ENCODE data around the gene DDX59.
"Not testable (repeated sequence)": the region's sequence is repeated elsewhere in the genome, so short reads cannot be mapped to it uniquely, and the experiment has no call there.

DDX59 gene

DNA sequence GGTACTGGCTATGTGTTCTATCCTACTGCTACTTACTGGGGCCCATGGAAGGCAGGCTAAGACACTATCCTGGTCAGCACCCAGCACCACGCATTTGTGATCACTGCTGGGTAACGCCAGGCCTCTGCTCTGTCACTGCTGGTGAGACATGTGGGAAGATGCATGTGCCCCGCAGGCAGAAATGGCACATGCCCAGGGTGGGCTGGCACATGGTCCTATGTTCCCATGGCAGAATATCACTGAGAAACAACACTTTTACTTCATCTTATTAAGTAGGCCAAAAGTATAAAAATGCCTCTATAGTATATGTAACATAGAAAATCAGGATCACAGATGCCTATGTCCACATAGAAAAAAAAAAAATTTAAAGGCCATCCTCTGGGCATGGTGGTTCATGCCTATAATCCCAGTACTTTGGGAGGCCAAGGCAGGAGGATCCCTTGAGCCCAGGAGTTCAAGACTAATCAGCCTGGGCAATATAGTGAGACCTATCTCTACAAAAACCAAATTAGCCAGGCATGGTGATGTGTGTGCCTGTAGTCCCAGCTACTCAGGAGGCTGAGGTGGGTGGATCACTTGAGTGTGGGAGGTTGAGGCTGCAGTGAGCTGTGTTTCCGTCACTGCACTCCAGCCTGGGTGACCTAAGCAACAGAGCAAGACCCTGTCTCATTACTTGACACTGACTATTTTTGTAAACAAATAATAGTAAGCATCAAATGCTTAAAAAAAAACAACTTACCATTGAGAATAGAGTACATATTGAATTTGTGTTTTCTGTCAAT, 11.5 kb downstream of the DDX59 start:
- H3K4me3 Mint-ChIP-seq: no peak overlapping the region
- H3K4me1 Mint-ChIP-seq (ENCODE audit: low read depth): peaks cover 32% of the 10 kb centered on the region
- no peak for DNase-seq
- no peaks in the 10 kb centered on the region for H3K9me3 Mint-ChIP-seq
- H3K27me3 Mint-ChIP-seq: no peaks in the 10 kb centered on the region
- peaks cover 89% of the 10 kb centered on the region for H3K36me3 Mint-ChIP-seq (ENCODE audit: low read depth)
- H3K27ac Mint-ChIP-seq: peak overlapping the region; percentile 4

DNA sequence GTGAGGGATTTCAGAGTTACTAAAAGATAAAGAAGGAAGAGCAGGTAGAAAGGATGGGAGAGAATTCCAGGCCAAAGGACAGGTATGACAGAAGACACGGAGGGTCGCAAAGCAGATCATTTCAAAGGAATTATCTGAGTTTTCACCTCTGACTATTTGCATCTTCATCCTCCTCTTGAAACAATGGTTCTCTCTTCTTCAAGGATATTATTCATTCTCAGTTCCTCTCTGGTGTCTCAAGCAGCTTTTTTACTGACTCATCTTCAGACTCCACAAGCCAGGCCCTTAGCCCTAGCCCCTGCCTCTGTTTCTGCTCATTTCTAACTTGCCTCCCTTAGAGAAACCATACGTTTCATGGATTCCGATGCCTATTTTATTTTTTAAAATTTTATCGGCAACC, 15.0 kb downstream of the DDX59 start:
- H3K27me3 Mint-ChIP-seq: no peaks in the 10 kb centered on the region
- DNase-seq: no peak
- peaks cover 27% of the 10 kb centered on the region for H3K4me1 Mint-ChIP-seq (ENCODE audit: low read depth)
- H3K27ac Mint-ChIP-seq: peak overlapping the region; percentile 6
- H3K36me3 Mint-ChIP-seq (ENCODE audit: low read depth): peaks cover 71% of the 10 kb centered on the region
- H3K9me3 Mint-ChIP-seq: no peaks in the 10 kb centered on the region
- H3K4me3 Mint-ChIP-seq: no peak overlapping the region

DNA sequence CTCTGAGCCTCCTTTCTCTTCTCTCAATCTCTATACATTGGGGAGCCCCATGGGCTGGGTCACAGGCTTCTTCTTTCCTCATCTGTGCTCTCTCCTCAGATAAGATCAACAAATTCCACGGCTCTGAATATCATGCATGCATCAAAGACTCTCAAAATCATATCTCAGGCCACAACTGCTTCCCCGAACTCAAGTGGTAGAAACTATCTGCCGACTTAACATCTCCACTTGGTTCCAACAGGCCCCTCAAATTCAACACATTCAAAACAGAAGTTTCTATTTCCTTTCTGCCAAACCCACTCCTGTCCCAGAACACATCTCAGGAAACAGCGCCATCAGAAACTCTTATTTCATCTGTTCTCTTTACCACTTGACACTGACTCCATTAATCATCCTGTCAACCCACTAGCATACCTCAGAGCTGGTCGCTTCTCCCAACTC, 16.7 kb downstream of the DDX59 start:
- H3K4me1 Mint-ChIP-seq (ENCODE audit: low read depth): peaks cover 27% of the 10 kb centered on the region
- peak overlapping the region; percentile 86 for H3K27ac Mint-ChIP-seq
- H3K9me3 Mint-ChIP-seq: no peaks in the 10 kb centered on the region
- no peaks in the 10 kb centered on the region for H3K27me3 Mint-ChIP-seq
- H3K36me3 Mint-ChIP-seq (ENCODE audit: low read depth): peaks cover 65% of the 10 kb centered on the region
- H3K4me3 Mint-ChIP-seq: no peak overlapping the region
- no peak for DNase-seq

DNA sequence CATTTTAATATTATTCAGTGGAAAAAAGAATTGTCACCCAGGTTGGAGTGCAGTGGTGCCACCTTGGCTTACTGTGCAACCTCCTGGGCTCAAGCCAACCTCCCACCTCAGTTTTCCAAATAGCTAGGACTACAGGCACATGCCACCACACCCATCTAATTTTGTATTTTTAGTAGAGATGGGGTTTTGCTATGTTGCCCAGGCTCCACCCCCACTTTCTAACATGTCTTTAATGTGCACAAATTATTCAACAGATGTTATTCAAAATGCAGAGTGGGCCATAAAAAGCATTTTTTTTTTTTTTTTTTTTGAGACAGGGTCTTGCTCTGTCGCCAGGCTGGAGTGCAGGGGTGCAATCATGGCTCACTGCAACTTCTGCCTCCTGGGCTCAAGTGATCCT, 17.3 kb downstream of the DDX59 start:
- Mint-ChIP-seq H3K4me1 (ENCODE audit: low read depth) (peaks cover 27% of the 10 kb centered on the region), H3K4me3 (no peak overlapping the region), H3K27me3 (no peaks in the 10 kb centered on the region), H3K9me3 (no peaks in the 10 kb centered on the region), H3K36me3 (ENCODE audit: low read depth) (peaks cover 61% of the 10 kb centered on the region), H3K27ac (no peak overlapping the region)
- DNase-seq: no peak

DNA sequence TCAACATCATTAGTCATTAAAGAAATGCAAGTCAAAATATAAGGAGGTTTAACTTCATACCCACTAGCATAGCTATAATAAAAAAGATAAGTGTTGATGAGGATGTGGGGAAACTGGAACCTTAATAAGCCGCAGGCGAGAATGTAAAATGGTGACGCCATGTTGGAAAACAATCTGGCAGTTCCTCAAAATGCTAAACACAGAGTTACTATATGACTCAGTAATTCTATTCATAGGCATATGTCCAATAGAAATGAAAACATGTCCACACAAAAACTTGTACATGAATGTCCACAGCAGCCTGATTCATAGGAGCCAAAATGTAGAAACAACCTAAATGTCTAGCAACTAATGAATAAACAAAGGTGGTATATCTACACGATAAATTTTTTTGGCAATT, 23.2 kb downstream of the DDX59 start:
- Mint-ChIP-seq H3K27ac (no peak overlapping the region), H3K9me3 (no peaks in the 10 kb centered on the region), H3K36me3 (ENCODE audit: low read depth) (peaks cover 49% of the 10 kb centered on the region), H3K27me3 (no peaks in the 10 kb centered on the region), H3K4me3 (no peak overlapping the region), H3K4me1 (ENCODE audit: low read depth) (no peaks in the 10 kb centered on the region)
- DNase-seq: no peak

DNA sequence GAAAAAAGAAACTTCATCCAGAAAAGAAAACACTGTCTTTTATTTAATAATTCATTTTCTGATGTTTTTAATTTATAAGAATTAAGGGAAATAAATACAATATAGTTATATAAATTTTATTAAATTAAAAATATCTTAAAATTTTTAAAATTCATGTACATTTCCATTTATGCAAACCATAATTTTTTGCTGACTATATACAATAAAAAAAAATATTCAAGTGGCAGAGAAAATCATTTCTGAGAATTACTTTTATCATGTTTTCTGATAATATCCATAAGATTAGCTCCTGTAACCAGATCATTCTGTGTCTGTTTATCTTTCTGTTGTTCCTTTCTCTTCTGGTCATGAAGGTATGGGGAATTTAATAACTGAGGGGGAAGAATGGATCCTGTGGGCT, 25.7 kb downstream of the DDX59 start:
- H3K36me3 Mint-ChIP-seq (ENCODE audit: low read depth): peaks cover 46% of the 10 kb centered on the region
- no peaks in the 10 kb centered on the region for H3K9me3 Mint-ChIP-seq
- H3K27me3 Mint-ChIP-seq: no peaks in the 10 kb centered on the region

DNA sequence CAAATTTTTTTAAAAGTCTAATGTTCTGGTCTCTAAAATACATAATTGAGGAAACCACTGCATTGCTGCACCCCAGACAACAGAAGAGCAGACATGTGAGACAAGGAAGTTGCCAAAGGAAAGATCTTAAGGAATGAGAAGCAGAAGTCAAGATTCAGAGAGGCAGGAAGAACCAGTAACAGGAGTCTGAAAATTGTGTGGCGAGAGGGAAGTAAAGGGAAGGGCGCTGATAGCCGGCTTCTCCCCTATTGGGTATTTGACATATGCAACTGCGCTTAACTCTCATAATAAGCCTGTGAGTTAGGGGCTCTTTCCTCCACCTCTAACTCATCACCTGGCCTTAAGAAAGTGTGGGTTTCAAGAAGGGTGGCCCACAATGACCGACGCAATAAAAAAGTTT, 27.2 kb downstream of the DDX59 start:
- Mint-ChIP-seq H3K4me1 (ENCODE audit: low read depth) (peaks cover 6% of the 10 kb centered on the region), H3K27ac (no peak overlapping the region), H3K4me3 (no peak overlapping the region), H3K36me3 (ENCODE audit: low read depth) (peaks cover 35% of the 10 kb centered on the region), H3K27me3 (no peaks in the 10 kb centered on the region), H3K9me3 (no peaks in the 10 kb centered on the region)
- DNase-seq: no peak

More for the DNA sequence above, 25.7 kb downstream of the DDX59 start:
- no peak for DNase-seq
- H3K4me3 Mint-ChIP-seq: no peak overlapping the region
- H3K4me1 Mint-ChIP-seq (ENCODE audit: low read depth): peaks cover 6% of the 10 kb centered on the region
- no peak overlapping the region for H3K27ac Mint-ChIP-seq

DNA sequence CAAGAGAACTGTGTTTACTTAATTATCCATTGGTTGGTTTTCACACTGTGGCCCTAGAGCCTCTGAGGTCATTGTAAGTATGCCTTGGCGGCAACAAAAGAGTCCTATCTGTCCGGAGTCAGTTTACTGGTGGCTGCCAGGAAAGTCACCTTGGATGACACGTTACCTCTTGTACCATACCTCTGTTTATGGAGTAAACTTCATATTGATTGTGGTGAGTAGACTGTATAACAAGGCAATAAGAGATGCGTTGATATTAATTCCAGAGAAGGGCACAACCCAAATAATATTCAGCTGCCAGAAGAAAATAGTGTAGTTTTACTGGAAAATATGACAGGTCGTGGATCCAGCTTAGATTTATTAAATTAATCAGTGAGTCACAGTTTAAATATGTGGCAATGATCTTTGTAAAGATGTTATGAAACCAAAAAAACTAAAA, 28.7 kb downstream of the DDX59 start:
- Mint-ChIP-seq H3K4me3 (no peak overlapping the region), H3K27me3 (no peaks in the 10 kb centered on the region), H3K9me3 (no peaks in the 10 kb centered on the region), H3K36me3 (ENCODE audit: low read depth) (peaks cover 22% of the 10 kb centered on the region), H3K27ac (no peak overlapping the region), H3K4me1 (ENCODE audit: low read depth) (peaks cover 6% of the 10 kb centered on the region)
- no peak for DNase-seq

DNA sequence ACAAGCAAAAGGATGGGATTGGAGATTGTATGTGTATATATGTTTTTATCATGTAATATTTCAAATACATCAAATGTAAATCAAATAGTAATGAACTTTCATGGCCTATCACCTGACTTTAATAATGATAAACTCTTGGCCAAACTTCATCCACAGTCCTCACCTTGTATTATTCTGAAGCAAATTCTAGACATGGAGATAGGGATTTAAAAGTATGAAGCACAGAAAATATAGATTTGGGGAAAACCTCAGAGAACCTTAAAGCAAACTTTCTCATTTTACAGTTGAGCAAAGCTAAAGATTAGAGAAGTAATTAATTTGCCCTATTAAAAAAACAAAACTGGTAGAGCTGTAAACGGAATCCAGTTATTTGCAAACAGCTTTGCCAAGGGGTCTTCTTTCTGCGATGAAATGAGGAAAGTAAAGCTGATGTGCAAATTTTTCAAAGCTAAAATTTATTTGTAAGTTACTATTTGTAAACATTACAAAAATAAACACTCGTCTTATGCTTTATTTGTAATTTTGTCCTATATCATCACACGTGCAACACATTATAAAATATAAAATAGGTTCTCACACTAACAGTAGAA, 29.2 kb downstream of the DDX59 start:
- no peaks in the 10 kb centered on the region for H3K27me3 Mint-ChIP-seq
- peaks cover 18% of the 10 kb centered on the region for H3K36me3 Mint-ChIP-seq (ENCODE audit: low read depth)
- DNase-seq: no peak
- peaks cover 6% of the 10 kb centered on the region for H3K4me1 Mint-ChIP-seq (ENCODE audit: low read depth)
- no peak overlapping the region for H3K27ac Mint-ChIP-seq
- no peaks in the 10 kb centered on the region for H3K9me3 Mint-ChIP-seq
- no peak overlapping the region for H3K4me3 Mint-ChIP-seq

DNA sequence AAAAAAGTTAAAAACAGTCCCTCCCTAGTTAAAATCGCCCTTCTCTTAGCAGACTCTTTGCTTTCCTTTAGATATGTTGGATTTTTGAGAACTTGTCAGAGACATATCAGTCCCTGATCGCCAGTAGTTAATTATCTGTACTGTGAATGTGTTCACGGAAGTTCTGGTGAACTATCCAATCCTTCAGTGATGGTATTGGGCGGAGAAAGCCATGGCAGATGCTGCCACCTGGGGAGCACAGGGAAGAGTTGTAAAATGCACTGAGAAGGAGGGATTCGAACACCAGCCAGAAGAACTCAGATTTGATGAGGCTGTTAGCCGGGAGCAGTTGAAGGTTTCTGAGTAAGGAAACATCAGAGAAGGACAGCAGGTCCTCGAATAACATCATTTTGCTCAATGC, 31.6 kb downstream of the DDX59 start:
- Mint-ChIP-seq H3K9me3 (no peaks in the 10 kb centered on the region), H3K36me3 (ENCODE audit: low read depth) (peaks cover 4% of the 10 kb centered on the region), H3K4me1 (ENCODE audit: low read depth) (peaks cover 6% of the 10 kb centered on the region), H3K27ac (no peak overlapping the region), H3K27me3 (no peaks in the 10 kb centered on the region), H3K4me3 (no peak overlapping the region)
- DNase-seq: no peak

DNA sequence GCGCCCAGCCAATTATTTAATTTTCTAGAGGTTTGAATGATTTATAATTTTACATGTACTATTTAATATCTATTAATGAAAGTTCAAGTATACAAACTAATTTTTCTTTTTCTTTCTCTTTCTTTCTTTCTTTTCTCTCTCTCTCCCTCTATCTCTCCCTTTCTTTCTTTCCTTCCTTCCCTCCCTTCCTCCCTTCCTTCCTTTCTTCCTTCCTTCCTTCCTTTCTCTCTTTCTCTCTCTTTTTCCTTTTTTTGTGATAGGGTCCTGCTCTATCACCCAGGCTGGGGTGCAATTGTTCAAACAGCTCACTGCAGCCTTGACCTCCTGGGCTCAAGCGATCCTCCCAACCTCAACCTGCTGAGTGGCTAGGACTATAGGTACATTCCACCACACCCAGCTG, 33.0 kb downstream of the DDX59 start:
- Mint-ChIP-seq H3K27ac (no peak overlapping the region), H3K9me3 (no peaks in the 10 kb centered on the region), H3K4me1 (ENCODE audit: low read depth) (peaks cover 6% of the 10 kb centered on the region), H3K36me3 (ENCODE audit: low read depth) (peaks cover 4% of the 10 kb centered on the region), H3K27me3 (no peaks in the 10 kb centered on the region), H3K4me3 (no peak overlapping the region)
- DNase-seq: no peak

DNA sequence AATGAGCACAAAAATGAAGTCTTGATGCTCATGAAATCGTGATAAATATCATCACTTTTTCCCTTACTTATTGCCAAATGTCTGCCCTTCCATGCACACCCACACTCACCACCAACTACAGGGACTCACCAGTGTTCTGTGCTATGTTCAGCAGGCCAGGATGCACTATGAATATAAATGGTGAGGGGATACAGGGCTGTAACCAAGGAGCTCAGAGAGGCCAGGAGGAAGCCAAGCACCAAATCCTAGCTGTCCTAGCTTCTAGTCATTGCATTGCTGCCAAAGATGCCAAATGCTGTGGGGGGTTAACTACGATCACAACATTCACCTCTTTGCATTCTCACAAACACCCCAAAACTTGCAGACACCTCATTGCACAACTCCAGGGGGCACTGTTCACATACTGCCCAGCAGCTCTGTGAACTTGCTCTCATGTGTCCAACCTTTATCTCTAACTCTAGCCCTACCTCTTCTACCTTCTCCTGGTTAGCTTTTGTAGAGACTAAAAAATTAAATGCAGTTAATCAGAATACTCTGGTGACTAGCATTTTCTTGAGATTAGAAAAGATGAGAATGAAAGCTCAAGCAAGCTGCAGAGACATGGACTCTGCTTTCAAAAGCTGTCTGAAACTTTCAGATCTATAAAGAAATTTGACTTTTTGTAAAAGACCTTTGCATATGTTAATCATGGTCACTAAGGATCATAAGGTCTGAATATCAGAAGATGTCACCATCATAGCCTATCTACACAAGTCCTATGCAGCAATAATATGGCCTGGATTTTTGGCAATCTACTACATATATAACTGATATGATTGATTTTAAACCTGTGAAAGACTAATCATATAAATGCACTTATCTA, 35.2 kb downstream of the DDX59 start:
- H3K4me1 Mint-ChIP-seq (ENCODE audit: low read depth): no peaks in the 10 kb centered on the region
- no peaks in the 10 kb centered on the region for H3K9me3 Mint-ChIP-seq
- no peak overlapping the region for H3K27ac Mint-ChIP-seq
- no peaks in the 10 kb centered on the region for H3K27me3 Mint-ChIP-seq
- no peak overlapping the region for H3K4me3 Mint-ChIP-seq
- H3K36me3 Mint-ChIP-seq (ENCODE audit: low read depth): no peaks in the 10 kb centered on the region
- no peak for DNase-seq

DNA sequence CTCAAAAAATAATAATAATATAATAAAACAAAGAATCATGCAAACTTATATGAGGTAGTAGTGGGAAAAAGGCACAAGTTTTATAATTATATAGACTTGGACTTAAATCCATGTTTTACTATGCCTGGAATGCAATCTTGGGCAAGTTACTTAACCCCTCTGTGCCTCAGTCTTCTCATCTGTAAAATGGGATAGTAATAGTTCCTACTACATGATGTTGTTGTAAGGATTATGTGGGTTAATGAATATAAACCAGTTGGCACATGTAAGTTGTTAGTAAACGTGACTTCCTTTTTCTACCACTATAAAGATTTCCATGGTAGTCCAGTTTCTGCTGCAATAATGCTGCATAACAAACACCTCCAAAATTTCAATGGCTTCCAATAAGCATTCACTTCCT, 38.3 kb downstream of the DDX59 start:
- Mint-ChIP-seq H3K27me3 (no peaks in the 10 kb centered on the region), H3K4me1 (ENCODE audit: low read depth) (peaks cover 21% of the 10 kb centered on the region), H3K27ac (no peak overlapping the region), H3K4me3 (no peak overlapping the region), H3K9me3 (no peaks in the 10 kb centered on the region), H3K36me3 (ENCODE audit: low read depth) (no peaks in the 10 kb centered on the region)
- no peak for DNase-seq

DNA sequence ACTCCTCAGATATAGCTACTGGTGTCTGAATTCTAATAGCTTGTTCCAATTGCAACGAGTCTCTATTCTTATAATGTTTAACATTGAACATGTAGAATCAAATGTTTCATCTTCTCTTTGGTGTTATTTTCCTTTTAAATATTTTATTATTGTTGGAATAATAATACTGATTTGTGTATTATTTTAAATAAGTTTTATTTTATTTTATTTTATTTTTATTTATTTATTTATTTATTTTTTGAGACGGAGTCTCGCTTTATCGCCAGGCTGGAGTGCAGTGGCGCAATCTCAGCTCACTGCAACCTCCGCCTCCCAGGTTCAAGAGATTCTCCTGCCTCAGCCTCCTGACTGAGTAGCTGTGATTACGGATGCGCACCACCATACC, 39.2 kb downstream of the DDX59 start:
- H3K4me3 Mint-ChIP-seq; H3K9me3 Mint-ChIP-seq; H3K27me3 Mint-ChIP-seq; H3K27ac Mint-ChIP-seq; DNase-seq; H3K36me3 Mint-ChIP-seq (ENCODE audit: low read depth): not testable (repeated sequence)
- H3K4me1 Mint-ChIP-seq (ENCODE audit: low read depth): peaks cover 24% of the 10 kb centered on the region
